Ovary (tissue), 9 donors: ENCODE data around the gene TNFAIP6. TPM values are rescaled to one million over a fixed set of nuclear protein-coding genes. Genes with fewer than 3 reads are reported as not detected.

Source experiments
- DNase-seq, 5 donors: peaks; one replicate each; pipeline ENCODE4 v3.0.0-alpha.2; 2019 to 2020
- H3K27ac ChIP-seq, 2 donors: fragments of 200-600 bp; one replicate each; pipeline versions ENCODE4 v1.5.1 to v1.8.0; 2019 to 2022
- H3K27me3 ChIP-seq: fragments of 200-600 bp; one replicate; pipeline ENCODE4 v1.8.0; 2022
- H3K36me3 ChIP-seq: fragments of 200-600 bp; sonication (generic); one replicate; pipeline ENCODE4 v1.5.1; 2019
- H3K4me1 ChIP-seq: one replicate; pipeline ENCODE4 v1.8.1; 2013; ENCODE audit warnings: mild to moderate bottlenecking, moderate library complexity; ENCODE audit not compliant: insufficient read depth
- H3K4me3 ChIP-seq: fragments of 200-600 bp; sonication (generic); one replicate; pipeline ENCODE4 v1.5.1; 2017
- H3K9me3 ChIP-seq, 2 donors: fragments of 200-600 bp in 1 of 2; sonication (generic) in 1 of 2; one replicate each; pipeline versions ENCODE4 v1.5.1 to v1.8.1; 2013 to 2019; ENCODE audit warnings: mild to moderate bottlenecking in 1 of 2, moderate library complexity in 1 of 2
- EP300 ChIP-seq: sonication (generic); formaldehyde crosslinking; IDR thresholded peaks from one replicate; pipeline ENCODE4 v1.6.1; 2017; ENCODE audit warnings: antibody characterized with exemption
- POLR2A ChIP-seq: fragments of 450-650 bp; IDR thresholded peaks from one replicate; pipeline ENCODE4 v1.6.1; 2017; ENCODE audit warnings: antibody characterized with exemption, mild to moderate bottlenecking, moderate library complexity
- WGBS, 3 donors: extraction: QIAGEN DNeasy Blood & Tissue Kit in 1 of 3; methylation state at CpG; one replicate each; pipeline versions ENCODE4 v1.1.5 to v1.1.7; 2013 to 2017; 5-methylcytosine and 5-hydroxymethylcytosine counted together
- intact Hi-C, 4 donors: fragments of 100-400 bp; cut with DNase I; formaldehyde crosslinking; loops; one replicate each; pipeline versions ENCODE4 v1.11.0 to v1.15.1; 2022 to 2023
- polyA plus RNA-seq, 2 donors: library from polyadenylated mRNA; stranded (reverse); fragments of 200-250 nt in 1 of 2; fragments of 350-450 nt in 1 of 2; fragmentation: Illumina TruSeq in 1 of 2; extraction: RNeasy Lipid Tissue Mini Kit (QIAGEN cat#74804) in 1 of 2; gene quantifications; one replicate each; pipeline ENCODE4 v1.2.3, GENCODE V29; 2013 to 2014
- total RNA-seq, 7 donors: library from RNA; depleted of rRNA in 2 of 7; stranded (reverse); fragments of >200 nt in 2 of 7; fragmentation: NEBNext Ultra II Directional in 3 of 7; extraction: Animal tissue kit (Norgen Biotek cat#: 25700) in 3 of 7; gene quantifications; one replicate each; pipeline versions ENCODE4 v1.1.0 to v1.2.4, GENCODE V29; 2016 to 2023
- TF ChIP-seq, protein P1 (sequence below), 3 donors: fragments of 450-650 bp in 2 of 3; fragments of 200-600 bp in 1 of 3; IDR thresholded peaks; one replicate each; pipeline versions ENCODE4 v1.5.1 to v1.8.0; 2016 to 2022; ENCODE audit warnings: antibody characterized with exemption in 3 of 3, mild to moderate bottlenecking in 1 of 3
- donor health status: DM: no; HTN: no; CAD: no; lungs with moderate emphysema.
- donor health status: DM: no; HTN: no; CAD: no.
- donor health status: Bipolar disorder and iron deficiency.
- donor health status: DM: yes; HTN: yes; CAD: no.
- donor health status: DM: no; HTN: no; CAD: no.
- donor health status: DM: yes; HTN: yes; CAD: no.

TNFAIP6 gene
- total and polyA plus RNA-seq, 9 donors = 0.20 to 1.0 (median 0.28) TPM; not detected in 3

DNA sequence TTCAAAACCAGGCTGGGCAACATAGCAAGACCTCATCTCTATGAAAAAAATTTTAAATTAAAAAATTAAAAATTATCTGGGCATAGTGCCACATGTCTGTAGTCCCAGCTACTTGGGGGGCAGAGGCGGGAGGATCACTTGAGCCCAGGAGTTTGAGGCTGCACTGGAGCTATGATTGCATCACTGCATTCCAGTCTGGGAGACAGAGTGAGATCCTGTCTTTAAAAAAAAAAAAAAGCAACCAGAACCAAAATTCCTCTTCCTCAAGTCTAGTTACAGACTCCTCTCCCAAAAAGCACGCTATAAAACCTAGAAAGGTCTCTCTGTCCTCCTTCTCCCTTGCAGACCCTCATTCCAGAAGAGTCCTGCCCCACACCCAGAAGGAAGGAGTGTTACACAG, 23.9 kb downstream of the TNFAIP6 start:
- intact Hi-C loops = no loop called here
- no peak overlapping the region for H3K4me3 ChIP-seq
- H3K27ac ChIP-seq = no peak overlapping the region
- H3K36me3 ChIP-seq = no peaks in the 10 kb centered on the region
- DNase-seq = no peak
- WGBS, 3 donors = 79 to 90% (median 86%) methylated on average over 2 of the region's 2 CpGs
- no peaks in the 10 kb centered on the region for H3K27me3 ChIP-seq
- TF ChIP-seq, protein P1, sequence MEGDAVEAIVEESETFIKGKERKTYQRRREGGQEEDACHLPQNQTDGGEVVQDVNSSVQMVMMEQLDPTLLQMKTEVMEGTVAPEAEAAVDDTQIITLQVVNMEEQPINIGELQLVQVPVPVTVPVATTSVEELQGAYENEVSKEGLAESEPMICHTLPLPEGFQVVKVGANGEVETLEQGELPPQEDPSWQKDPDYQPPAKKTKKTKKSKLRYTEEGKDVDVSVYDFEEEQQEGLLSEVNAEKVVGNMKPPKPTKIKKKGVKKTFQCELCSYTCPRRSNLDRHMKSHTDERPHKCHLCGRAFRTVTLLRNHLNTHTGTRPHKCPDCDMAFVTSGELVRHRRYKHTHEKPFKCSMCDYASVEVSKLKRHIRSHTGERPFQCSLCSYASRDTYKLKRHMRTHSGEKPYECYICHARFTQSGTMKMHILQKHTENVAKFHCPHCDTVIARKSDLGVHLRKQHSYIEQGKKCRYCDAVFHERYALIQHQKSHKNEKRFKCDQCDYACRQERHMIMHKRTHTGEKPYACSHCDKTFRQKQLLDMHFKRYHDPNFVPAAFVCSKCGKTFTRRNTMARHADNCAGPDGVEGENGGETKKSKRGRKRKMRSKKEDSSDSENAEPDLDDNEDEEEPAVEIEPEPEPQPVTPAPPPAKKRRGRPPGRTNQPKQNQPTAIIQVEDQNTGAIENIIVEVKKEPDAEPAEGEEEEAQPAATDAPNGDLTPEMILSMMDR (IDR thresholded peaks at IDR 0.05) = no peak
- TF ChIP-seq POLR2A = no peak
- TF ChIP-seq EP300 = no peak
- H3K4me1 ChIP-seq = no peaks in the 10 kb centered on the region
- H3K9me3 ChIP-seq = no peaks in the 10 kb centered on the region

- 43 to 77% (median 61%) methylated on average over 4 of the region's 4 CpGs for WGBS, 3 donors
- DNase-seq = no peak
- intact Hi-C loops = no loop called here
Measured at GRCh38 chr2:151388011-151388410, 30.6 kb downstream of the TNFAIP6 start.

GRCh38 chr2:151391436-151391835, 34.0 kb downstream of the TNFAIP6 start:
- WGBS, 3 donors = 75 to 84% (median 79%) methylated on average over 2 of the region's 2 CpGs

More at GRCh38 chr2:151388011-151388410, 30.6 kb downstream of the TNFAIP6 start:
- Histone ChIP-seq H3K4me1 (no peaks in the 10 kb centered on the region), H3K36me3 (no peaks in the 10 kb centered on the region), H3K27ac (no peak overlapping the region), H3K27me3 (no peaks in the 10 kb centered on the region), H3K9me3 (no peaks in the 10 kb centered on the region), H3K4me3 (no peak overlapping the region)
- TF ChIP-seq EP300 = no peak
- no peak for TF ChIP-seq POLR2A
- TF ChIP-seq, protein P1 (IDR thresholded peaks at IDR 0.05) = no peak

DNA sequence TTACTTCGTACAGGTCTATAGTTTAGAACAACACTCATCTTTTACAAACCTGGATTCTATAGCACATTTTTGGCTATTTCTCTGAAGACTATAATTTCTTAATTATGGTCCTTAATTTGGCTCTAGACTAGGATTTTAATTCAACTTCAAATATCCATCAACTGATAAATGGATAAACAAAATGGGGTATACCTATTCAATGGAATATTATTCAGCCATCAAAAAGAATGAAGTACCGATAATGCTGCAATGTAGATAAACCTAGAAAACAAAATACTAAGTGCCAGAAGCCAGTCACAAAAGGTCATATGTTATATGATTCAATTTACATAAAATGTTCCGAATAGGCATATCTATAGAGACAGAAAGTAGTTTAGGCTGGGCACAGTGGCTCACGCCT, 37.1 kb downstream of the TNFAIP6 start:
- WGBS, 3 donors = 71 to 95% (median 86%) methylated on average over 4 of the region's 4 CpGs
- H3K4me1 ChIP-seq = no peaks in the 10 kb centered on the region
- TF ChIP-seq POLR2A (no peak), EP300 (no peak)
- TF ChIP-seq, protein P1 (IDR thresholded peaks at IDR 0.05) = no peak
- no peak for DNase-seq
- no peaks in the 10 kb centered on the region for H3K27me3 ChIP-seq
- H3K36me3 ChIP-seq = no peaks in the 10 kb centered on the region
- intact Hi-C loops = no loop called here
- H3K4me3 ChIP-seq = no peak overlapping the region
- H3K9me3 ChIP-seq = no peaks in the 10 kb centered on the region
- no peak overlapping the region for H3K27ac ChIP-seq

More at GRCh38 chr2:151391436-151391835, 34.0 kb downstream of the TNFAIP6 start:
- DNase-seq = no peak
- no peaks in the 10 kb centered on the region for H3K36me3 ChIP-seq
- TF ChIP-seq, protein P1 (IDR thresholded peaks at IDR 0.05) = no peak
- no peak for TF ChIP-seq POLR2A
- TF ChIP-seq EP300 = no peak
- no peaks in the 10 kb centered on the region for H3K27me3 ChIP-seq
- intact Hi-C loops = no loop called here
- H3K4me1 ChIP-seq = no peaks in the 10 kb centered on the region
- H3K27ac ChIP-seq = no peak overlapping the region
- H3K9me3 ChIP-seq = no peaks in the 10 kb centered on the region
- H3K4me3 ChIP-seq = no peak overlapping the region
